Measurements from ENCODE around the gene CCDC124.
"Not testable (repeated sequence)": the region's sequence is repeated elsewhere in the genome, so short reads cannot be mapped to it uniquely, and the experiment has no call there.

CCDC124 gene

GRCh38 chr19:17981611-17982010, 48.8 kb downstream of the CCDC124 start:
- DNase-seq (ENCODE audit: low read depth in 2 of 2), result no peak

GRCh38 chr19:17982430-17982829, 49.6 kb downstream of the CCDC124 start:
- DNase-seq (ENCODE audit: low read depth in 2 of 2), result no peak

DNA sequence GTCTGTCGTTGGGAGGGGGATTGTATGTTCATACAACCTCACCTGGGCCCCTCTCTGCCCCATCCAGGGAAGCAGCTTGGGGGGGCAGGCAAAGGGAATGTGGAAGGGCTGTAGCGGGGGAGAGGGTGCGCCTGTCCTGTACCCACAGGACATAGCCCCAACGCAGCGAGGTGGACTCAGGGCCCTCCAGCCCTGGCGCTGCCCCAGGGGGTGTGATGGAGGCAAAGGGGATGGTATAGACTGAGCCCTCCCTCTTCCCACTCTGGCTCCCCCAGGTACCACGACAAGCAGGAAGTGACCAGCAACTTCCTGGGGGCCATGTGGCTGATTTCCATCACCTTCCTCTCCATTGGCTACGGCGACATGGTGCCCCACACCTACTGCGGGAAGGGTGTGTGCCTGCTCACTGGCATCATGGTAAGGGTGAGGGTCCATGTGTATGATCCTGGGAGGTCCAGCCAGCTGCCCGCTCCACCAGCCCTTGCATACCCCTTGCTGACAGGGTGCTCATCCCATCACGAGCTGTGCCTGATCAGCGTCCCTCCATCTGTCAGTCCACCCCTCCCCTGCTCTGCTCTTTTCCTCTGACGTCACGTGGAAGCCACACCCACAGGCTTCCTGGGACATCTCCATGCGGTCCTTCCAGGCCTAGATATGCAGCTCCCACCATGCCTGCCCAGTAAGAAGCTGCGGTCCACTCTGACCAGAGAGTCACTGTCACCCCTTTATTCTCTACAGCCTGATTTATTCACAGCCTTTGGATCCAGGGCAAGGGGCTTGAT, 52.4 kb downstream of the CCDC124 start:
- no peak for DNase-seq (ENCODE audit: low read depth in 2 of 2)

- DNase-seq (ENCODE audit: low read depth in 2 of 2), result not testable (repeated sequence)
These were observed 53.8 kb downstream of the CCDC124 start for GRCh38 chr19:17986569-17986968.

GRCh38 chr19:17988161-17988560, 55.3 kb downstream of the CCDC124 start:
- no peak for DNase-seq (ENCODE audit: low read depth in 2 of 2)

- no peak for DNase-seq (ENCODE audit: low read depth in 2 of 2)
These were observed 56.7 kb downstream of the CCDC124 start for GRCh38 chr19:17989425-17990094.

- no peak for DNase-seq (ENCODE audit: low read depth in 2 of 2)
These were observed 60.4 kb downstream of the CCDC124 start for GRCh38 chr19:17993076-17993813.

All from stimulated activated CD4-positive, alpha-beta T cell treated with anti-CD3 and anti-CD28 coated beads, Interleukin-1b, Interleukin-23, amount 100 ng/mL, for 4 hours (primary cell).